GM18508 (cell line): ENCODE data around the gene LRRC45.

Experiments used
- ATAC-seq: cut with Tn5 transposase; IDR thresholded peaks from one replicate; pipeline ENCODE4 v1.9.1; 2021; ENCODE audit warnings: moderate number of reproducible peaks; ENCODE audit not compliant: insufficient read depth, unreplicated experiment

LRRC45 gene

GRCh38 chr17:81993729-81994592, 29.1 kb upstream of the LRRC45 start:
- ATAC-seq, result no peak

GRCh38 chr17:81994593-81995462, 28.3 kb upstream of the LRRC45 start:
- ATAC-seq, result no peak

- no peak for ATAC-seq
Observed at GRCh38 chr17:81995463-81996231, 27.5 kb upstream of the LRRC45 start.

DNA sequence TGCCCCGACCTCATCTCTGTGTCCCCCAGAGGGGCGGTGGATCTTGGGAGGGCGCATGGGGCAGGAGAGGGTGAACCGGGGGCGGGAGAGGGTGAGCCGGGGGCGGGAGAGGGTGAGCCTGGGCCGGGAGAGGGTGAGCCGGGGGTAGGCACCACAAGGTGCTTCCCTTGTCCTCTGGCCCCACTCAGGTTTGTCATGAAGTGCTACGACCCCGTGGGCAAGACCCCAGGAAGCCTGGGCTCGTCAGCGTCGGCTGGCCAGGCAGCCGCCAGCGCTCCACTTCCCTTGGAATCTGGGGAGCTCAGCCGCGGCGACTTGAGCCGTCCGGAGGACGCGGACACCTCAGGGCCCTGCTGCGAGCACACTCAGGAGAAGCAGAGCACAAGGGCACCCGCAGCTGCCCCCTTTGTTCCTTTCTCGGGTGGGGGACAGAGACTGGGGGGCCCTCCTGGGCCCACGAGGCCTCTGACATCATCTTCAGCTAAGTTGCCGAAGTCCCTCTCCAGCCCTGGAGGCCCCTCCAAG, 26.8 kb upstream of the LRRC45 start:
- ATAC-seq, result no peak

DNA sequence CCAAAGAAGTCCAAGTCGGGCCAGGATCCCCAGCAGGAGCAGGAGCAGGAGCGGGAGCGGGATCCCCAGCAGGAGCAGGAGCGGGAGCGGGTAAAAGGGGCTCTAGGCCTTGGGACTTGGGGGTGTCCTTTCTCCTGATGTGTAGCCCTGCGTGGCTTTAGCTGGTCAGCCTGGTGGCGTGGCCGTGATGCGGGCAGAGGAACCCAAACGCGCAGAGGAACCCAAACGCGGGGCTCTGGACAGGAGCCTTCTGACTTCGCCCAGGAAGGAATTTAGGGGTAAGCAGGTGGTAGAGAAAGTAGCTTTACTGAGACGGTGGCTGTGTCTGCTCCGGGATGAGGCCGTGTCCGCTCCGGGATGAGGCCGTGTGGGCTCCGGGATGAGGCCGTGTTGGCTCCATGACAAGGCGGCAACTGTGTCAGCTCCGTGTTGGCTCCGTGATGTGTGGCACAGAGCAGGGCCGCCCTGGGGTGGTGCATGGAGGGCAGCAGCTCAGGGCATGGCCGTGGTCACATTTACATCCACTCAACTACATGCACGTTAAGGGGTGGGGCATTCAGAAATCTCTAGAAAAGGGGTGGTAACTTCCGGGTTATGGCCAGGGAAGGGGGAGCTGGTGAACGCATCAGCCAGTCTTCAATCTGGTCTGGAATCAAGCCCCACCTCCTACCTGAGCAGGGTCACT, 26.2 kb upstream of the LRRC45 start:
- ATAC-seq, result no peak

DNA sequence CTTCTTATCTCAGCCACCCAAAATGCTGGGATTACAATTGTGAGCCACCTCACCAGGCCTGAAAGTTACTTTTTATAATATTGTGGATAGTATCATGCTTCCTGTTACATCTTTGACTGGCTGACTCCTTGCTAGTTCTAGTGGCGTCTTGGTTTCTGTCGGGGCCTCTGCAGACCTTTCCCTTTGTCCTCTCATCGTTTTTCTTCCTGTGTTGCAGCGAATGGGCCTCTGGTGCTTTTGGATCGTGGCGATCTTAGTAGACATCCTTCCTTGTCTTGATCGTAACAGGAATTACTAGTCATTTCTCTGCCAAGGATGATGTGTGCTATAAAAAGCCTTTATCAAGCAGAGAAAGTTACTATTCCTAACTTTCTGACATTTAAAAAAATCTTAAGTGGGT, 24.9 kb upstream of the LRRC45 start:
- ATAC-seq, result no peak

GRCh38 chr17:81998691-81999438, 24.2 kb upstream of the LRRC45 start:
- ATAC-seq, result no peak

DNA sequence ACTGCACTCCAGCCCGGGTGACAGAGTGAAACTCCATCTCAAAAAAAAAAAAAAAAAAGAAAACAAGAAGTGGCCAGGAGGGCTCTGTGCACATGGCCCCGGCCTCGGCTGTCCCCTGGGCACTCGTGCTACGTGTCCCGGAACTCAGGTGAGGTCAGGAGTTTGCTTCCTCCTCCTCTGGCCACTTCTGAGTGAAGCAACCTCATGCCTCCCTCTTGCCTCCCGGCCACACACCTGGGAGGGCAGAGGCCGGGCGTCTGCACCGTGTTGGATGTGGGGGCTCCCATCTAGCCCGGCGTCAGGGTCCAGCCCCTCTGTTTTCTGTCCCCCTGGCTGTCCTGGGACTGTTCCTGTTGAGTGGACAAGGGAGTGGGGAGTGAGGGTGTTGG, 23.5 kb upstream of the LRRC45 start:
- no peak for ATAC-seq

DNA sequence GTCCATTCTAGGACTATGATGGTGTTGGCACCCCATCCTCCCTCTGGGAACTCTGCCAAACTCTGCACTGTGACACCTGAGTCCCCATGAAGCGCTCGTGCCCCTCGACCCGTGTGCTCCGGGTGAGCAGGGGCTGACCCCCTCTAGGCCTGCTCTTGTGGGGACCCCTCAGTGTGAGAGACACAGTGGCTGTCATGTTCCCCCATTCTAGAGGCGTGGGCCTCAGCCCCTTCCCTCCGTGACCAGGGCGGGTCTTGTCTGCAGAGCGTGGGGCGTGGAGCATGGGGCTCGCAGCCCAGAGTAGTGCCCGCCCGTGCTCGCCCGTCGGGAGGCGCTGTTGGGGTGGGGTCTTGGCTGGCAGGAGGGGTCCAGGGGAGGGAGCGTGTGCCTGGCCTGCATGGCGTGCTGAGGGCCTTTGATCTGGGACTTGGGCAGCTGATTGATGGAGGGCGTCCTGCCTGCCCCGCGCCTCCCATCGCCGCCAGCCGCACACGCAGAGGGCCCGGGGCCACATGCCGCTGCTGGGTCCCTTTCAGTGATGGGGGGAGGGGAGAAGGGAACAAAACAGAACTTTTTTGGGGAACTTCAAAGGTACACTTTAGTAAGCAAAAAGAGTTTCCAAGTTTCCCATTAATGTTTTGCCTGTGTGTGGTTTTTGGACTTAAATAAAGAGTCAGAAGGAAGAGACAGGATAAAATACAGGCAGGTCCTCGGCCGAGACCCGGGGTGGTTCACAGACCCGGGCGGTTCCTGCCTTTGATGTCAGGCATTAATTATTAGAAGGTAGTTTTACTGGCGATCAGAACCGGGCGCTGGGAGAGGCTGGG, 22.9 kb upstream of the LRRC45 start:
- no peak for ATAC-seq

DNA sequence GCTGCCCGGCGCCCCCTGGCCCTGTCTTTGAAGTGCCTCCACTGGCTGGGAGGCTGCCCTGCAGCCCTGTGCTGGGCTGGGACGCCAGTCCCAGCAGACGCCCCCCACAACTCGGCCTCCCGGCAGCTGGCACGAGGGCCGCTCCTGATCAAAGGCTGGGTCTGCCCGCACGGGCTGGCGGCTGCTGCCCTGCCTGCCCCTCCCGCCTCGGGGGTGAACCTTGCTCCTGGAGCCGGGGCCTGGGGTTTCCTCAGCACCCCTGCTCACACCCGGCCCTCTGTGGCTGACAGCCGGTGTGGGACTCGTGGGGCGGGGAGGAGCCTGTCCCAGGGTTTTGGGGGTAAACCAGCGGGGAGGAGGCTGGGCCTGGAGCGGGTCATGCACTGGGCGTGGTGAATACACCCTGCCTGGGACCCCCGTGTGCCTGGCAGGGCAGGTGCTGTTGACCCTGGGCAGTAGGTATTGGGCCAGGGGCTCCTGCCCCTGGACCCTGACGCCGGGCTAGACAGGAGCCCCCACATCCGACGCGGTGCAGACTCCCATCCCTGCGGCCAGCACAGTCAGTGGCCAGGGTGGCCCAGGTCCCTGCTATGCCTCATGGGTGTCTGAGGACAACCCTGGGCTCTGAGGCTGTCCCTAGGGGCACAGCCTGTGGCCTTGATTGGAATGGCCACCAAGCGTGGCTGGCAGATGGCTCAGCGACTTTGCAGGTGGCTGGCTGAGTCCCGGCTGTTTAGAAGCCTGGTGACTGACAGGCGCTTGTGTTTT, 22.1 kb upstream of the LRRC45 start:
- ATAC-seq, result no peak

- no peak for ATAC-seq
Observed at GRCh38 chr17:82001571-82002056, 21.5 kb upstream of the LRRC45 start.

DNA sequence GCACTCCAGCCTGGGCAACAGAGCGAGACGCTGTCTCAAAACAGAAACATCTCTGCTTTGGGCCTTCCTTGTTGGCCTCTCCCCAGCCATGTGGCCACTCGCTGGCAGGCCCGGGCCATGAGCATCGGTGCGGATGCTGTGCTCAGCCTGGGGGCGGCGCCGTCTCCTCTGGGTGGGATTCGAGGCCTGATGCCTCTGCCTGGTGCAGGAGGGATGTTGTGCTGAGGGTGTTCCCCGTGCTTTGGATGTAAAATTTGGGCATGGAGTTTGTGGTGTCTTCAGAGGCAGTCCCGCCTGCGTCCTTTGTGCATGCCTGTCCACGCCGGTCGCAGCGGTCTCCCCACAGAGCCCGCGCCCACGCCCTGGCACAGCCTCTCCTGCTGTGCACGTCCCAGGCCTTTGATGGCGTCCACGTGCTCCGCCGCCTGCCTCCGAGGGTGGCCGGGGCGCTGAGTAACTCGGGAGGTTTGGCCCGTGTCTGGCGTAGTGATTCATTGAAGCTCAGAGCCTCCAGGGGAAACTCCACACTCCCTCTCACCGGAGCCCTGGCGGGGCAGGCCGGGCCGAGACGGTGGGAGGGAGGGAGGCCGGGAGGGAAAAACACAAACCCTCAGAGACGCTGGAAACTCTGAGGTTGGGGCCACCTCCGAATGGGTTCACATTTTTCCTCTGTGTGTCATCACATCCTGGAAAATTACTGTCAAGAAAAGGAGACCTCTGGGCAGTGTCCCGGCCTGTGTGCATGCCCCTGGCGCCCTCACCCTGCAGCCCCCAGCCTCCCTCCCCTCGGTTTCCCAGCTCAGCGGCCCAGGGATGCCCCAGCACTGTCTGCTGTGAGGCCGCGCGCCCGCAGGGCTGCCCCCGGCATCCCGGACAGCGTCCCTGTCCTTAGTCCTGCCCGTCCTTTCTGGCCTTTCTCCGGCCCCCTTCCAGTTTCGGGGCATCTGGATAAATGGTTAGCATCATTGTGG, 19.4 kb upstream of the LRRC45 start:
- ATAC-seq, result no peak

DNA sequence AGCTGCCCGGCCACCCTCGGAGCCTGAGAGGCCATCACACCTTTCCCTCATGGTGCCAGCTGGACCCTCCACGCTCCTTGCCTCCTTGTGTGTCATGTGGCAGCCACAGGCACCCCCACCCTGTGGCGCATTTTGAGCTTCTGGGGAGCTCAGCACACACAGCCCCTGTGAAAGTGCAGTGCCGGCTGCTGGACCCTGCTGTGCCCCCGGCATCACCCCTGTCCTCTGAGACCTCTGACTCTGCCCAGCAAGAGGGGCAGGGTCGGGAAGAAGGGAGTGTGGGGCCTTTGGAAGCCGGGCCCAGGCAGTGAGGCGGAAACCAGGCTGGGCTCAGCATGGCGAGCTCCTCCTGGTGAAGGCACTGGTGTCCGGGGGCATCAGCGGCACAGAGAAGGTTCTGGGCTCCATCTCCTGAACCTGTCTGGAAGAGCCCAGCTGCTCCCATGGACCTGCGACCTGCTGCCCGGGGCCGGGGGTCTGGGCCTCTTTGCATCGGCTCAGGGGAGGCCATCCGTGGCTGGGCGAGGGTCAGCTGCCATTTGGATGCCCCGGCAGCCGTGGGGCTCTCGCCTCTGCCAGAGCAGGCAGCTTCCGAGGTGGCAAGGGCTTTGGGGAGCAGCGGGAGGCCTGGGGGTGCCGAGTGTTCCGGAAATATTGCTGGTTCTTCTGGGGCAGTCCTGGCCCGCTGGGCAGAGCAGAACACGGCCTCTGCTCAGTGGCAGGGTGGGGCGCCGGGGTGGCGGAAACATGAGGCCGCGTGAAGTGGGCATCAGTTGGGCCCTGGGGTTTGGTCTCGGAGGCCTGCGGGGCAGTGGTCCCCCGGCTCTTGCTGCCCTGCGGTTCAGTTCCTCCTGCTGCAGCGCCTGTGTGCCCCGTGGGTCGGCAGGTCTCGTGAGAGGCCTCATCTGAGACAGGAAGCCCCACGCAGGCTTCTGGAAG, 18.3 kb upstream of the LRRC45 start:
- ATAC-seq, result no peak

- ATAC-seq, result no peak
Observed at GRCh38 chr17:82005701-82006348, 17.3 kb upstream of the LRRC45 start.
